Measurements from ENCODE around the gene PDE12.

PDE12 gene

GRCh38 chr3:57555738-57556458 lies at the start of gene PDE12:
Gene PDE12, plus strand, starts transcription at chr3:57556274. Its CDS starts 106 bp downstream, at chr3:57556380.
- DNase-seq = peak; percentile 88 to 92
- H3K9me3 Mint-ChIP-seq = no peaks in the 10 kb centered on the region
- H3K27me3 Mint-ChIP-seq = no peaks in the 10 kb centered on the region
- H3K4me1 Mint-ChIP-seq = peaks cover 45% of the 10 kb centered on the region
- H3K4me3 Mint-ChIP-seq = peak within 1 kb of the TSS; percentile 84 to 99
- peak within 1 kb of the TSS; percentile 99 to 100 for H3K27ac Mint-ChIP-seq
- peak; percentile 89 for ATAC-seq

- no peak for ATAC-seq
Measured at GRCh38 chr3:57512166-57512565, 43.9 kb upstream of the PDE12 start.

DNA sequence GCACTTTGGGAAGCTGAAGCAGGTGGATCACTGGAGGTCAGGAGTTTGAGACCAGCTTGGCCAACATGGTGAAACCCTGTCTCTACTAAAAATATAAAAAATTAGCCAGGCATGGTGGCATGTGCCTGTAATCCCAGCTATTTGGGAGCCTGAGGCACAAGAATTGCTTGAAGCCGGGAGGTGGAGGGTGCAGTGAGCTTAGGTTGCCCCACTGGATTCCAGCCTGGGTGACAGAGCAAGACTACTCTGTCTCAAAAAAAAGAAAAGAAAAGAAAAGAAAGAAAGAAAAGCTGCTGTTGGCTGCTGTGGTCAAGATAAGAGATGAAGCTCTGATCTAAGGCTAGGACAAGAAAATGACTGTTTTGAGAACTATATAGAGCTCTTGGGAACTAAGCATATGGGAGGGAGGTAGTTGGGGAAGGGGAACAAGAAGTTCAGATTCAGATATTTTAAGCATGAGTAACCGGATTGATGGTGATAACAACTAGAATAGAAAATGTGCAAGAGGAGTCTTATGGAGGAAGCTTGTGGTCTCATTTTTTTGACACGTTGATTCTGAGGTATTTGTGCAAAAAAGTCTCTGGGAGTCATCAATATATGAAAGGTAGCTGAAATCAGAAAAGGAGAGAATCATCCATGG lies 37.7 kb upstream of the PDE12 start:
- no peak overlapping the region for H3K4me3 Mint-ChIP-seq
- no peak for ATAC-seq

More at GRCh38 chr3:57512166-57512565, 43.9 kb upstream of the PDE12 start:
- Mint-ChIP-seq H3K9me3 (no peaks in the 10 kb centered on the region), H3K27ac (peak overlapping the region in 1 of 2 donors; percentile 4), H3K4me3 (no peak overlapping the region), H3K4me1 (no peaks in the 10 kb centered on the region), H3K27me3 (no peaks in the 10 kb centered on the region)
- no peak for DNase-seq

DNA sequence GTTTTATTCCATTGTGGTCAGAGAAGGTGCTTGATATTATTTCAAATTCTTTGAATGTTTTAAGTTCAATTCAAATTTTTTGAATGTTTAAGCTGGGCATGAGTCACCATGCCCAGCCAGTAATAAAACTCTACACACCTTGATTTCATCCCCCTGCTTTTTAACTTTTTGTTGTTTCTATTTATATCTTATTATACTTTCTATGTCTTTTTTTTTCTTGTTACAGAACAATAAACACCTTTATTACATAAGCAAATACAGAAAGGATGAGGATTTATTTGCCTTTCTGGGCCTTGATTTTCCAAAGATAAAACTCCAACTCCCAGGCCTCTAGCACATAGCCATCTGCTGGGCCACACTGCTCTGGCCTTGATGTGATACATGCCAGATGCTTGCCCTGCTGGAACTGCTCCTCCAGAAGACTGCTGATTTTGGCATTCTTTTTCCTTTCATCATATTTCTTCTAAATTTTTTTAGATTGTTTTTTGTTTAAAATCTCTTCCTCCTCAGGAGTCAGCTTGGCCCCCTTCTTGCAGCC lies 25.9 kb upstream of the PDE12 start:
- H3K4me3 Mint-ChIP-seq = no peak overlapping the region
- no peaks in the 10 kb centered on the region for H3K9me3 Mint-ChIP-seq
- DNase-seq (no peak), ATAC-seq (no peak)
- no peaks in the 10 kb centered on the region for H3K4me1 Mint-ChIP-seq
- no peak overlapping the region for H3K27ac Mint-ChIP-seq
- H3K27me3 Mint-ChIP-seq = no peaks in the 10 kb centered on the region

More for the DNA sequence above, 37.7 kb upstream of the PDE12 start:
- no peaks in the 10 kb centered on the region for H3K4me1 Mint-ChIP-seq
- peak overlapping the region in 1 of 2 donors; percentile 67 for H3K27ac Mint-ChIP-seq
- DNase-seq = no peak
- no peaks in the 10 kb centered on the region for H3K27me3 Mint-ChIP-seq
- no peaks in the 10 kb centered on the region for H3K9me3 Mint-ChIP-seq

DNA sequence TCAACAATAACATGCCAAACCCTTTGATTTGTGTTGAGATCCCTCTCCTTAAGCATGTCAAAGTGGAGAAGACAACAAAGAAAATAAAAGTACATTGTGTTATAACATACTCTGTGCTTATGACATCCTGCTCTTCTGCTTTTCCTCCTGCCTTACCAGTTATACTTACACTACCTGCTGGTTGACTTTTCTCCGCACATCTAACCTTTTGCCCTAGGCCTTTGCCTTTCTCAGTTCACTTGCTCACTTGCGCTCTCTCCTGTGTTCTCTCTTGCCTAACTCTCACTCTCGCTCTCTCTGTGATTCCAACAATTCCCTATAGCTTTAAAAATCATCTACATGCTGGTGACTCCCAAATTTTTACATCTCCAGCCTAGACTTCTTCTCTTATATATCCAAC lies 17.6 kb upstream of the PDE12 start:
- no peaks in the 10 kb centered on the region for H3K4me1 Mint-ChIP-seq
- no peaks in the 10 kb centered on the region for H3K27me3 Mint-ChIP-seq
- no peak overlapping the region for H3K4me3 Mint-ChIP-seq
- DNase-seq (no peak), ATAC-seq (no peak)
- no peak overlapping the region for H3K27ac Mint-ChIP-seq
- H3K9me3 Mint-ChIP-seq = no peaks in the 10 kb centered on the region

DNA sequence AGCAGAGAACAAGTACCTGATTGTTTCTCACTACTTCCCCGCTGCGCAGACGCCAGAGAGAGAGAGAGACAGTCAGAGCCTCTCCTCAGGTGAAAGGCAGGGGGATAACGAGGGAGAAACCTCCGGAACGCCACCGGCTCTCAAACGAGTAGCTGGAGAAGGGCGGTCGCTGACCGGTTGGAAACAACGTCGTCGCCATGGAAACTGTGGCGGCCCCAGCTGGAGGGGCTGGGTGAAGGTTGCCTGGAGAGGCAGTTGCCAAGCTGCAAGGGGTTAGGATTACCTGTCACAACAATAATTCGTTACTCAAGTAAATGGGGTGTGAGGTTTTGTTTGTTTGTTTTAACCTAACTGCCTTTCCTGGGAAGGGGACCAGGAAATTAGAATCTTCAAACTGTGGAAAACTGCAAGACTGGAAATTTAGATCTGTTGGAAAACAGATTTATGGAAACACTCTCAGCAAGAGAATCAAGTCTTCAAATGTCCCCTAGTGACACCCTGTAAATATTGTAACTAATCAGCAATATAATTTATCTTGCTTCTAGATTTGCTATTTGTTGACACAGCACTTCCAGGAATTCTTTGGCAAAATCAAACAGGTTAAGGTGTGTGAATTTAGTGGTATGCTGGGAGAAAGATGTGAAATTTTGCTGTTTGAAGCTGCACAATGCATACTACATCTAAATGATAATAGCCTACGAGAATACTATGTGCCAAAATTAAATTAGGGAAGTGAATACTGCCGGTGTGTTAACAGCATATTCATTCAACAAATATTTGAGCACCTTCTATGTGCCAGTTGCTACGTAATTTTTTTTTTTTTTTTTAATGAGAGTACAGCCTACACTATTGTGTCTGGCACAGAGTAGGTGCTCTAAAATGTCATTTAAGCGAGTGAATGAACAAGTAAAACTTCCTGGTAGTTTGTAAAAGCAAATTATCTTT lies 11.6 kb upstream of the PDE12 start, which contains the start of gene DNAH12:
TSS of gene DNAH12 (minus strand) at position 164 of the 945 bp plus-strand sequence. CDS start 1,474 bp downstream, outside the sequence.
- no peaks in the 10 kb centered on the region for H3K27me3 Mint-ChIP-seq
- no peak for ATAC-seq
- peak within 1 kb of the TSS in 1 of 2 donors; percentile 61 for H3K27ac Mint-ChIP-seq
- no peaks in the 10 kb centered on the region for H3K9me3 Mint-ChIP-seq
- peaks cover 9% of the 10 kb centered on the region for H3K4me1 Mint-ChIP-seq
- H3K4me3 Mint-ChIP-seq = peak within 1 kb of the TSS in 1 of 2 donors; percentile 61
- peak in 1 of 2 donors; percentile 4 for DNase-seq

DNA sequence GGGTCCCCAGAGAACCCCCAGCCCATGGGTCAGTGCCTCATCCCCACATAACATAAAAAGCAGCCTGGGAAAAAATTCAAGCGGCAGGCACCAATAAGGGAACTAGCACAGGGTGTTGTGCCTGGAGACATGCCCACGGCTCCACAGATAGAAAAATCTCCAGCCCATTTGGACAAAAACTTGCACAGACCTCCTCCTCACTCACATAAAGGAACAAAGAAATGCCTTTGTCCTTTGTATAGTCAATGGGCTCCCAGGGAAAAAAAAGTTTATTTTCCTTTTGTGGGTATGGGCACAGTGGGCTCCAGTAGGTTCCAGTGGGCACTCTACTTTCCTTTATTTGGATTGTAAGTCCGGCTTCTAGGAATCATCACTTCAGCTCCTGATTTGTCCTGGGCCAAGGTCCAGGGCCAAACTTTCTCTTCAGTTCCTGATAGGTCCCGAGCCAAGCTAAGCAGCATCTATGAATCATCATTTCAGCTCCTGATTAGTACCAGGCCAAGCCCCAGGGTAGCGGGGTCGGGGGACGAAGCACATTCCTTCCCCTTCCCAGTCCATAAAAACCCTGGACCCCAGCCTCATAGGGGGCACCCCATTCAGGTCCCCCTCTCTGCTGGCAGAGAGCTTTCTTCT lies 10.3 kb upstream of the PDE12 start:
- H3K27ac Mint-ChIP-seq = no peak overlapping the region
- H3K27me3 Mint-ChIP-seq = no peaks in the 10 kb centered on the region
- ATAC-seq (no peak), DNase-seq (no peak)
- no peak overlapping the region for H3K4me3 Mint-ChIP-seq
- H3K9me3 Mint-ChIP-seq = no peaks in the 10 kb centered on the region
- H3K4me1 Mint-ChIP-seq = peaks cover 9% of the 10 kb centered on the region

DNA sequence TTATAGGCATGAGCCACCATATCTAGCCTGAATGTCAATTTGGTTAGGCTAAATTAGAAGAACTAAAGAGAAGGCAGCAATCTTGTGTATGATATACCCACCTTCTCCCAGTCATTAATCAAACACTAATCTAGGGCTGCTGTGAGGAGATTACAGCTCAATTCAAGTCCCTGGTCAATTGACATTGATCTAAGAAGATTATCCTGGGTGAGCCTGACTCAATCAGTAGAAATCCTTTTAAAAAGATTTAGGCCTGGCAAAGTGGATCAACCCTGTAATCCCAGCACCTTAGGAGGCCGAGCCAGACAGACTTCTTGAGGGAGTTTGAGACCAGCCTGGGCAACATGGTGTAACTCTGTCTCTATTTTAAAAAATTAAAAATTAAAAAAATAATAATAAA lies 9.5 kb upstream of the PDE12 start:
- Mint-ChIP-seq H3K4me3 (no peak overlapping the region), H3K9me3 (no peaks in the 10 kb centered on the region), H3K4me1 (peaks cover 9% of the 10 kb centered on the region), H3K27ac (no peak overlapping the region), H3K27me3 (no peaks in the 10 kb centered on the region)
- ATAC-seq = no peak
- no peak for DNase-seq

GRCh38 chr3:57555306-57555705 lies 768 bp upstream of the PDE12 start:
- Mint-ChIP-seq H3K27me3 (no peaks in the 10 kb centered on the region), H3K27ac (peak overlapping the region; percentile 99 to 100), H3K4me1 (peaks cover 39% of the 10 kb centered on the region), H3K4me3 (peak overlapping the region; percentile 84 to 99), H3K9me3 (no peaks in the 10 kb centered on the region)
- no peak for DNase-seq
- no peak for ATAC-seq

DNA sequence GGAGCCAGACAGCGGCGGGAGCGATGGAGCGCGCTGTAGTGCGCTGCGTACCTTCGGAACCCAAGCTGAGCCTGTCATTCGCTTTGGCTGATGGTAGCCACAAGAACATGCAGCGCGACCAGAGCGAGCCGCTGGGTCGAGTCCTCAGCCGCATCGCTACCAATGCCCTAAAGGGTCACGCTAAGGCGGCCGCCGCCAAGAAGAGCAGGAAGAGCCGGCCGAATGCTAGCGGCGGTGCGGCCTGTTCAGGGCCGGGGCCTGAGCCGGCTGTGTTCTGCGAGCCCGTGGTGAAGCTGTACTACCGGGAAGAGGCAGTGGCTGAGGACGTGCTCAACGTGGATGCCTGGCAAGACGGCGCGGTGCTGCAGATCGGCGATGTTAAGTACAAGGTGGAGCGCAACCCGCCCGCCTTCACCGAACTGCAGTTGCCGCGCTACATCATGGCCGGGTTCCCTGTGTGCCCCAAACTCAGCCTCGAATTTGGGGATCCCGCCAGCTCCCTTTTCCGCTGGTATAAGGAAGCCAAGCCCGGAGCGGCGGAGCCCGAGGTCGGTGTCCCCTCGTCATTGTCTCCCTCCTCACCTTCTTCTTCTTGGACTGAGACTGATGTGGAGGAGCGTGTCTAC lies 498 bp downstream of the PDE12 start:
- Mint-ChIP-seq H3K27ac (peak overlapping the region; percentile 99 to 100), H3K9me3 (no peaks in the 10 kb centered on the region), H3K4me3 (peak overlapping the region; percentile 84 to 99), H3K4me1 (peaks cover 49% of the 10 kb centered on the region), H3K27me3 (no peaks in the 10 kb centered on the region)
- DNase-seq (no peak), ATAC-seq (peak; percentile 55)

DNA sequence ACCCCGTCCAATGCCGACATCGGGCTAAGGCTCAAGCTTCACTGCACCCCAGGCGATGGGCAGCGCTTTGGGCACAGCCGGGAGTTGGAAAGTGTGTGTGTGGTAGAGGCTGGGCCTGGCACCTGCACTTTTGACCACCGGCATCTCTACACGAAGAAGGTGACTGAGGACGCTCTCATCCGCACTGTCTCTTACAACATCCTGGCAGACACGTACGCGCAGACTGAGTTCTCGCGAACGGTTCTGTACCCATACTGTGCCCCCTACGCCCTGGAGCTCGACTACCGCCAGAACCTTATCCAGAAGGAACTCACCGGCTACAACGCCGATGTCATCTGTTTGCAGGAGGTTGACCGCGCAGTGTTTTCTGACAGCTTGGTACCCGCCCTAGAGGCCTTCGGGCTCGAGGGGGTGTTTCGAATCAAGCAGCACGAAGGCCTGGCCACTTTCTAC lies 1.0 kb downstream of the PDE12 start:
- DNase-seq = peak; percentile 48 to 59
- H3K9me3 Mint-ChIP-seq = no peaks in the 10 kb centered on the region
- H3K27me3 Mint-ChIP-seq = no peaks in the 10 kb centered on the region
- H3K4me1 Mint-ChIP-seq = peaks cover 49% of the 10 kb centered on the region
- H3K27ac Mint-ChIP-seq = peak overlapping the region; percentile 99 to 100
- ATAC-seq = peak; percentile 76
- H3K4me3 Mint-ChIP-seq = peak overlapping the region; percentile 84 to 99

- DNase-seq (no peak), ATAC-seq (no peak)
- Mint-ChIP-seq H3K27ac (no peak overlapping the region), H3K4me3 (peak overlapping the region; percentile 43 to 84), H3K27me3 (no peaks in the 10 kb centered on the region), H3K9me3 (no peaks in the 10 kb centered on the region), H3K4me1 (peaks cover 39% of the 10 kb centered on the region)
Measured at GRCh38 chr3:57559526-57559925, 3.5 kb downstream of the PDE12 start.

DNA sequence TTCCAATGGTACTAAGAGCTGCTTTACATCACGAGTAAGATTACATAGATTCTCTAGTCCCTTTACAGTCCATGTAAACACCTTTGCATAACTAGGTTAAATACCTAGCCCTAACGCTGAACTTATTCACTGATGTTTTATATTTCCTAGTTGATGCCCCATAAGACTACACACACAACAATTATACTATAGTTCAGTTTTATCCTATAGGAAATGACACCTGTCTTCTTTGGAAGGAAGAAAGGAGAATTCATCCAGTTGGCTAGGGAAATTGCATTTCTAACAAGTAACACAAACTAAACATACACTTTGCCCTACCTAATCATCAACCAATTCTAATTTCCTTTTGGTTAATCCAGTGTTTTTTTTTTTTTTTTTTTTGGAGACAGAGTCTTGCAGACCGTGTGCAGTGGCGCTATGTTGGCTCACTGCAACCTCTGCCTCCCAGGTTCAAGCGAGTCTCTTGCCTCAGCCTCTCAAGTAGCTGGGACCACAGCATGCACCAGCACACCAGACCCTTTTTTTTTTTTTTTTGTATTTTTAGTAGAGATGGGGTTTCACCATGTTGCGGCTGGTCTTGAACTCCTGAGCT lies 13.9 kb downstream of the PDE12 start:
- no peak for ATAC-seq
- no peak overlapping the region for H3K4me3 Mint-ChIP-seq
- DNase-seq = no peak
- no peaks in the 10 kb centered on the region for H3K27me3 Mint-ChIP-seq
- peaks cover 10% of the 10 kb centered on the region for H3K4me1 Mint-ChIP-seq
- no peaks in the 10 kb centered on the region for H3K9me3 Mint-ChIP-seq
- no peak overlapping the region for H3K27ac Mint-ChIP-seq

- DNase-seq = no peak
- Mint-ChIP-seq H3K4me1 (peaks cover 11% of the 10 kb centered on the region), H3K9me3 (no peaks in the 10 kb centered on the region), H3K27ac (peak overlapping the region in 1 of 2 donors; percentile 15), H3K4me3 (no peak overlapping the region), H3K27me3 (no peaks in the 10 kb centered on the region)
- no peak for ATAC-seq
Measured at GRCh38 chr3:57570878-57571277, 14.8 kb downstream of the PDE12 start.
